Trophoblast cell (in vitro differentiated cells and primary cell): ENCODE results near the gene LRRN4.

Source experiments
- DNase-seq, 2 donors: peaks; one replicate each; pipeline ENCODE4 v3.0.0-alpha.2; 2016
- H2AFZ ChIP-seq: 2 replicates; pipeline ENCODE4 v1.6.1; 2013; ENCODE audit warnings: low read length, moderate library complexity, mild to moderate bottlenecking; ENCODE audit not compliant: insufficient read depth, poor library complexity
- H2AK5ac ChIP-seq: 2 replicates; pipeline ENCODE4 v1.6.1; 2013; ENCODE audit warnings: mild to moderate bottlenecking, low read length
- H2BK120ac ChIP-seq: 2 replicates; pipeline ENCODE4 v1.6.1; 2013; ENCODE audit warnings: low read length, mild to moderate bottlenecking, moderate library complexity; ENCODE audit not compliant: insufficient read depth, poor library complexity
- H2BK12ac ChIP-seq: 2 replicates; pipeline ENCODE4 v1.6.1; 2013; ENCODE audit warnings: mild to moderate bottlenecking, low read length, moderate library complexity
- H2BK5ac ChIP-seq: 2 replicates; pipeline ENCODE4 v1.6.1; 2013; ENCODE audit warnings: low read length, low read depth, moderate library complexity, mild to moderate bottlenecking; ENCODE audit not compliant: poor library complexity
- H3K14ac ChIP-seq: 2 replicates; pipeline ENCODE4 v1.6.1; 2013; ENCODE audit warnings: mild to moderate bottlenecking, low read length
- H3K18ac ChIP-seq: 2 replicates; pipeline ENCODE4 v1.6.1; 2013; ENCODE audit warnings: mild to moderate bottlenecking, low read length
- H3K23ac ChIP-seq: 2 replicates; pipeline ENCODE4 v1.6.1; 2013; ENCODE audit warnings: low read length
- H3K27ac ChIP-seq: 2 replicates; pipeline ENCODE4 v1.5.1; 2013; ENCODE audit warnings: low read depth, mild to moderate bottlenecking, inconsistent platforms, low read length, moderate library complexity
- H3K27me3 ChIP-seq: 2 replicates; pipeline ENCODE4 v1.6.1; 2013; ENCODE audit warnings: inconsistent platforms, mild to moderate bottlenecking, low read length, moderate library complexity; ENCODE audit not compliant: insufficient read depth
- H3K36me3 ChIP-seq, 2 experiments: 1 replicate in 1 of 2; 2 replicates in 1 of 2; pipeline ENCODE4 v1.6.1; 2013; ENCODE audit warnings: low read length in 2 of 2, mild to moderate bottlenecking in 2 of 2, moderate library complexity in 1 of 2; ENCODE audit not compliant: insufficient read depth in 2 of 2, control insufficient read depth in 1 of 2
- H3K4ac ChIP-seq: 2 replicates; pipeline ENCODE4 v1.6.1; 2013; ENCODE audit warnings: low read depth, mild to moderate bottlenecking, low read length, moderate library complexity
- H3K4me1 ChIP-seq, 2 experiments: 1 replicate in 1 of 2; 2 replicates in 1 of 2; pipeline ENCODE4 v1.6.1; 2013; ENCODE audit warnings: low read length in 2 of 2, mild to moderate bottlenecking in 2 of 2, moderate library complexity in 1 of 2; ENCODE audit not compliant: insufficient read depth in 2 of 2, control insufficient read depth in 1 of 2
- H3K4me2 ChIP-seq: 2 replicates; pipeline ENCODE4 v1.6.1; 2013; ENCODE audit warnings: inconsistent platforms, mild to moderate bottlenecking, low read length, moderate library complexity
- H3K4me3 ChIP-seq: 2 replicates; pipeline ENCODE4 v1.5.1; 2013; ENCODE audit warnings: mild to moderate bottlenecking, low read depth, low read length, inconsistent platforms
- H3K79me1 ChIP-seq: one replicate; pipeline ENCODE4 v1.6.1; 2013; ENCODE audit warnings: low read length
- H3K79me2 ChIP-seq: 2 replicates; pipeline ENCODE4 v1.6.1; 2013; ENCODE audit warnings: low read length, mild to moderate bottlenecking; ENCODE audit not compliant: control insufficient read depth, insufficient read depth, poor library complexity
- H3K9ac ChIP-seq: 2 replicates; pipeline ENCODE4 v1.6.1; 2013; ENCODE audit warnings: mild to moderate bottlenecking, low read length
- H3K9me3 ChIP-seq: 2 replicates; pipeline ENCODE4 v1.6.1; 2013; ENCODE audit warnings: low read depth, mild to moderate bottlenecking, control low read depth, inconsistent platforms, low read length; ENCODE audit not compliant: insufficient read depth
- H4K12ac ChIP-seq: 2 replicates; pipeline ENCODE4 v1.6.1; 2013; ENCODE audit warnings: low read depth, mild to moderate bottlenecking, low read length, moderate library complexity
- H4K8ac ChIP-seq: 2 replicates; pipeline ENCODE4 v1.6.1; 2013; ENCODE audit warnings: low read depth, mild to moderate bottlenecking, low read length, moderate library complexity
- H4K91ac ChIP-seq: one replicate; pipeline ENCODE4 v1.6.1; 2013; ENCODE audit warnings: low read depth, mild to moderate bottlenecking, low read length, moderate library complexity
- WGBS: extraction: QIAGEN DNeasy Blood & Tissue Kit; methylation state at CpG from one replicate; pipeline ENCODE4 v1.1.7; 2013; ENCODE audit warnings: missing lambda C conversion rate; ENCODE audit not compliant: insufficient read length, insufficient coverage; ENCODE audit errors: extremely low coverage; 5-methylcytosine and 5-hydroxymethylcytosine counted together

Gene LRRN4

GRCh38 chr20:6099819-6100218 is 46.0 kb upstream of the LRRN4 start:
- H3K9ac ChIP-seq: no peak overlapping the region

GRCh38 chr20:6095409-6095808 is 41.5 kb upstream of the LRRN4 start:
- Histone ChIP-seq H3K36me3 (peaks cover 7 to 12% of the 10 kb centered on the region in 2 experiments), H3K23ac (no peak overlapping the region), H3K4me1 (no peaks in the 10 kb centered on the region), H3K4ac (no peak overlapping the region), H3K79me2 (no peaks in the 10 kb centered on the region), H2AFZ (no peak overlapping the region), H4K12ac (no peak overlapping the region), H3K18ac (no peak overlapping the region), H3K14ac (no peak overlapping the region), H3K79me1 (no peaks in the 10 kb centered on the region), H3K9ac (no peak overlapping the region), H3K4me3 (no peak overlapping the region), H2BK5ac (no peak overlapping the region), H3K4me2 (no peak overlapping the region), H3K27ac (no peak overlapping the region), H2BK12ac (no peak overlapping the region), H4K8ac (no peak overlapping the region), H2BK120ac (no peak overlapping the region), H2AK5ac (no peak overlapping the region), H3K27me3 (no peaks in the 10 kb centered on the region), H3K9me3 (no peaks in the 10 kb centered on the region), H4K91ac (no peak overlapping the region)
- no CpG with 5 or more reads among the region's 5 CpGs for WGBS
- DNase-seq: no peak

More at GRCh38 chr20:6099819-6100218, 46.0 kb upstream of the LRRN4 start:
- Histone ChIP-seq H3K4me1 (no peaks in the 10 kb centered on the region), H2BK120ac (no peak overlapping the region), H3K18ac (no peak overlapping the region), H3K27me3 (no peaks in the 10 kb centered on the region), H2BK5ac (no peak overlapping the region), H3K79me1 (no peaks in the 10 kb centered on the region), H3K27ac (no peak overlapping the region), H2AFZ (no peak overlapping the region), H3K79me2 (no peaks in the 10 kb centered on the region), H3K4ac (no peak overlapping the region), H3K23ac (no peak overlapping the region), H2AK5ac (no peak overlapping the region), H4K12ac (no peak overlapping the region), H3K36me3 (peaks cover 7 to 8% of the 10 kb centered on the region in 2 experiments), H3K9me3 (no peaks in the 10 kb centered on the region), H3K14ac (no peak overlapping the region), H4K8ac (no peak overlapping the region), H3K4me3 (no peak overlapping the region), H2BK12ac (no peak overlapping the region), H4K91ac (no peak overlapping the region), H3K4me2 (no peak overlapping the region)
- DNase-seq: no peak

GRCh38 chr20:6094565-6094964 is 40.7 kb upstream of the LRRN4 start:
- no peak overlapping the region for H3K4me3 ChIP-seq
- no peak for DNase-seq
- H3K4me2 ChIP-seq: no peak overlapping the region
- no peaks in the 10 kb centered on the region for H3K27me3 ChIP-seq
- no peaks in the 10 kb centered on the region for H3K79me1 ChIP-seq
- H4K8ac ChIP-seq: no peak overlapping the region
- no peak overlapping the region for H2BK12ac ChIP-seq
- H3K23ac ChIP-seq: no peak overlapping the region
- H3K14ac ChIP-seq: no peak overlapping the region
- no CpG with 5 or more reads among the region's 4 CpGs for WGBS
- H2BK5ac ChIP-seq: no peak overlapping the region
- no peak overlapping the region for H2AFZ ChIP-seq
- H4K91ac ChIP-seq: no peak overlapping the region
- H3K4me1 ChIP-seq: no peaks in the 10 kb centered on the region
- no peak overlapping the region for H3K18ac ChIP-seq
- H4K12ac ChIP-seq: no peak overlapping the region
- no peak overlapping the region for H3K9ac ChIP-seq
- H3K36me3 ChIP-seq: peaks cover 7 to 12% of the 10 kb centered on the region in 2 experiments
- H2BK120ac ChIP-seq: no peak overlapping the region
- H3K4ac ChIP-seq: no peak overlapping the region
- no peak overlapping the region for H3K27ac ChIP-seq
- H3K79me2 ChIP-seq: no peaks in the 10 kb centered on the region
- no peaks in the 10 kb centered on the region for H3K9me3 ChIP-seq
- no peak overlapping the region for H2AK5ac ChIP-seq

- no peak overlapping the region for H4K91ac ChIP-seq
Observed at GRCh38 chr20:6094063-6094462, 40.2 kb upstream of the LRRN4 start.

More at GRCh38 chr20:6094063-6094462, 40.2 kb upstream of the LRRN4 start:
- Histone ChIP-seq H3K79me2 (no peaks in the 10 kb centered on the region), H3K4me2 (no peak overlapping the region), H3K4me1 (no peaks in the 10 kb centered on the region), H3K27me3 (no peaks in the 10 kb centered on the region), H3K18ac (no peak overlapping the region), H3K23ac (no peak overlapping the region), H2AK5ac (no peak overlapping the region), H2AFZ (no peak overlapping the region), H3K9me3 (no peaks in the 10 kb centered on the region), H3K14ac (no peak overlapping the region), H3K36me3 (peaks cover 7 to 14% of the 10 kb centered on the region in 2 experiments), H2BK5ac (no peak overlapping the region), H4K12ac (no peak overlapping the region), H3K79me1 (no peaks in the 10 kb centered on the region), H3K4me3 (no peak overlapping the region), H4K8ac (no peak overlapping the region), H3K4ac (no peak overlapping the region), H3K9ac (no peak overlapping the region), H2BK12ac (no peak overlapping the region), H2BK120ac (no peak overlapping the region), H3K27ac (no peak overlapping the region)
- DNase-seq: no peak
- no CpG with 5 or more reads among the region's 3 CpGs for WGBS
